ENCODE measurements around the gene PSAT1.

The PSAT1 gene

DNA sequence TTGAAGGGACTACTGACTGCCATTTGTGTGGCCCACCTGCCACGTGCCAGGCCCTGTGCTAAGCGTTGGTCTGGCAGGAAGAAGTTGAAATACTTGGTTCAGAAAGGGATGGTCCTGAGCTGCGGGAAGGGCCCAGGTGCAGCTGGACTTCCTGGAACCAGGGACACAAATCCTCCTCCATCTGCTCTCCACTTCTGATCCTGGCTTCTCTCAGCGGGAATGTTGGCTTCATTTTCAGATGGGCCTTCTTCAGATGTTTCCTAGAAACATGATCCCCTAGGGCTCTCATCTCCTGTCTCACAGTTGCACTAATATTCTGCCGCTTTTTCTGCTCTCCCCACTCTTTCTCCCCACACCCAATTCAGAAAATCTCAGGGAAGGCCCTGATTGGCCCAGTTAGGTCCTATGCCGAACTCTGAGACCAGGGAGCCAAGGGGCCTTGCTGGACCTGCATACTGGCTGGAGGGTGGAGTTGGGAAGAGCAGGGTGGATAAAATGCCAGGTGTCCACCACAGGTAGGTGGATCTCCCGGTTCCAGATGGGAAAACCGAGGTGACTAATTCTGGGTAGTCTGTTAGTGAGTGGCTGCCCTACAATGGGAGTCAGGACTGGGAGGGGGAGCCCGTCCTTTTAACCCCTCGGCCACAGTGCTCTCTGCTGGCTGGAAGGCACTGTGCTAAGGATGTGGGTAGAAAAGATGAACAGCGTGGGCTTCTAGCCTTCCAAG is 19.4 kb downstream of the PSAT1 start:
- DNase-seq: no peak

DNA sequence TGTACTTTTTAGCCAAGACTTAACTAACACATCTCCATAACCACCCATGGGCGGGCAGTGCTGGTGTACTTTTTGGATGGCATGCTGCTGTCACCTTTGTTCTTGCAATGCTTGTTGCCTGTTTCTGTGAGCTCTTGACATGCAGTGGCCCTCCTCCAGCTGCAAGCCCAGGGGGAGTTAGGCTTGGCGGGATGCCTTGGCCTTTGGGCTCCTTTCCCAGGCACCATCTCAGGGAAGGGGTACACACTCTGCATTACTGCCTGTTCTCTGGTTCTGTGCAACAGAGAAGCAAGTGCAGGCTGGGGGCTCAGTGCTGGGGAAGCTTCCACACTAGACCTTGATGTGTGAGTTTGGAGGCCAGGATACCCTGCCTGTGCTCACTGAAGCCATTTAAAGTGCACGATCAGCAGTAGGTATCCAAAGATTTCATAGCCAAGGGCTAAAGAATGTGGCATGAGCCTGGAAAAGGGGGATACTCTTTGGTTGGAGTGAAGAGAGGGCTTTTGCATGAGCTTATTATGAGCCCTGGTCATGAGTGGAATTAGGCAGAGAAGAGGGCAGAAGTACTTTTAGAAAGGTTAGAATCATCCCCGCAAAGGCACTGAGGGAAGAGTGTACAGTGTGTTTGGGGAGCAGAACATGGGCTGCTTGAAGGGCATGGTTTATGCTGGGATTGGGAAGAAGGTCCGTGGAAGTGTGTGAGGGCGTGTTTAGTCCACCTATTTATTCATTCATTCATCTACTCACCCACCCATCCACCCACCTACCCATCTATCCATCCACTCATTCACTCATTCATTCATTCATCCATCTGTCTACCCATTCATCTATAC is 22.5 kb downstream of the PSAT1 start:
- DNase-seq: peak in 41 of 56 donors; percentile 6 to 71 (median 30)

DNA sequence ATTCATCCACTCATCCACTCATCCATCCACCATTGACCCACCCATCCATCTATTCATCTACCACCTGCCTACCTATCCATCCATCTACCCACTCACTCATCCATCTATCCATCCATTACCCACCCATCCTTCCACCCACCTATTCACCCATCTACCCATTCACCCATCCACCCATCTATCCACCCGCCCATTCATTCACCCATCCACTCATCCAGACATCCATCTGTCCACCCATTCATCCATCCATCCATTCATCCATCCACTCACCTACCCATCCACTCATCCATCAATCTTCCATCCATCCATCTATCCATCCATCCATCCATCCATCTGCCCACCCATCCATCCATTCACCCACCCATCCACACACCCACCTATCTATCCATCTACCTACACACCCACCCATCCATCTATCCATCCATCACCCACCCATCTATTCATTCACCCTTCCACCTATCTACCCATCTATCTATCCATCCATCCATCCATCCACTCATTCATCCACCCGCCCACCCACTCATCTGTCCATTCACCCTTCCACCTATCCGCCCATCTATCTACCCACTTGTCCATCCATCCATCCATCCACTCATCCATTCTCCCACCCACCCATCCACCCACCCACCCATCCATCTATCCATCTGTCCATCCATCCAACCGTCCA is 23.2 kb downstream of the PSAT1 start:
- no peak for DNase-seq

DNA sequence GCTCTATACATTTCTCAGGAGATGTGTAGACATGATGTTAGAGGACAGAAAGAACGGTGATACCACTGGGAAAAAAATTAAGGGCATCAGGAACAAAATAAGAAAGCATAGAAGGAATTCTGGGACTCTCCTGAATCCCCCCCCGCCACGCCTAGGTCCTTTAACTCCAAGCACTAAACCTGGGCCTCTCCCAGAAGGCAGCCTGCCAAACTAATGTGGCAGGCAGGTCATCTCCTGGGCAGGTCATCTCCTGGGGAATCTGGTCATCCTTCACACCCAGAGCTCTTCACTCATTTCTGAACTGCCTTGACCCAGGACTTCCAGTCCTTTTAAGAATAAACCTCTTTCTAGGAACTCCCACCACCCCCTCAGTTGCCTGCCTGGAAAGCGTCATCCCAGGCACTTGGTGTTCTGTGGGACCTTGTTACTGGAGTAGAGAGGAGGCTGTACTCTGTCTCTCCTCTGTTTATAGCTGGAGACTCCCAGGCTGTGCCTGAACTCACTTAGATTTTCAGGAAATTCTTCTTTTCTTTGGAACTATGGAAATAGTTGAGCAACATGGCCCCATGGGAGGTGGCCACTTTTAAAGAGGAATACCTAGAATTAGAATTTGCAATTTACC is 24.1 kb downstream of the PSAT1 start:
- no peak for DNase-seq

DNA sequence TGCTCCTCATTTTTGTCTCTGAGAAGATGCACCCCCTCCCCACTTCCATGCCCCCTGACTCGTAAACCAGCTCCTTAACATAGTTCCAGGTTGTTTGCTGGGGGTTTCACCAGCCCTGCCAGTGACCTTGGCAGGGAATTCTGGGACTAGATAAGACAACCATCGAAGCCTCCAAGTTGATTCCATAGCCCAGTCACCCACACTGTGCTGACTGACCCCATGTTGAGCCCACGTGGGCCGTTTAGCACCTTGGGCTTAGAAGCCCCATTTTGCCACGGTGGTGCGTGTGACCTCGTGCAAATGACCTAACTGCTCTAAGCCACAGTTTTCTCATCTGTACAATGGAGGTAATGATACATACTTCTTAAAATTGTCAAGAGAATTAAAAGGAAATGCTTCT is 24.6 kb downstream of the PSAT1 start:
- no peak for DNase-seq

DNA sequence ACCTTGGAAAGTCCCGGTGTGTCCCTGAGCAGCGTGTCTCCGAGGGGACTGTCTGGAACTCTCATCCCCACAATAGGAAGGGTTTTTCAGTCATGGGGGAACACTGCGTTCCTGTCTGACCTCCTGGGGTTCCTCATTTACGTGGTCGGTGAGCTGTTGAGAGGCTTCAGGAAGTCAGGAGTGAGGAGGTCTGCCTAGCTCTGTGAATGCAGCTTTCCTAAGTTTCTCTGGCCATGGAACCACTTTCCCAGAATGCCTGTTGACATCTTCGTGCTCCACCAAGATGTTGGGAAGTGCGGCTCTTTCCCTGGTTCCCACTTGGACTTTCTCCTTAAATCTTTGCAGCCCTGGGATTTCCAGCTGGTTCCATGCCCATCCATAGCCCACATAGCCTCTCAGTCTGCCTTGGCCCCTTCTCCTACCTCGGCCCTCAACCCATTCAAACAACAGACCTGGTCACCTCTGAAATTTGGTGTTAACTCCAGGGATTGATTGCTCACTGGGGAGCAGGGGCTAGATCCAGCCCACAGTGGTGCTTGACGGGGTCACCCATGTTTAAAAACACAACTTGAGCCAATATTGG is 27.2 kb downstream of the PSAT1 start:
- no peak for DNase-seq

DNA sequence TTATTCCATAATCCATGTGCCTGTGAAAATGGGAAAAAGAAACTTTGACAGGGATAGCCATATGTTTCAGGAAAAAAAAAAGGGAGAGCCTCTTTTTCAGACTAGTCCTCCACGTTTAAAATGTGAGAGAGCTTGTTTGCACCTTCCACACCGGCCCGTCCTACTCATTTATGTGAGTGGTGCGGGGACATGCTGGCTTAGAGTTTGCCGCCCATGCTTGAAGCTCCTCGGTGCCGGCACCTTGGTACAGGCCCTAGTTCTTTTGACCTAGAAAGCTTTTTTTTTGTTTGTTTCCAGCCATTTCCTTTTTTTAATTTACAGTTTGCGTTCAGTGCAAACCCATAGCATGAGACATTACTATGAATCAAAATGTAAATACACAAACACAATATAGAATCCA is 27.8 kb downstream of the PSAT1 start:
- no peak for DNase-seq

DNA sequence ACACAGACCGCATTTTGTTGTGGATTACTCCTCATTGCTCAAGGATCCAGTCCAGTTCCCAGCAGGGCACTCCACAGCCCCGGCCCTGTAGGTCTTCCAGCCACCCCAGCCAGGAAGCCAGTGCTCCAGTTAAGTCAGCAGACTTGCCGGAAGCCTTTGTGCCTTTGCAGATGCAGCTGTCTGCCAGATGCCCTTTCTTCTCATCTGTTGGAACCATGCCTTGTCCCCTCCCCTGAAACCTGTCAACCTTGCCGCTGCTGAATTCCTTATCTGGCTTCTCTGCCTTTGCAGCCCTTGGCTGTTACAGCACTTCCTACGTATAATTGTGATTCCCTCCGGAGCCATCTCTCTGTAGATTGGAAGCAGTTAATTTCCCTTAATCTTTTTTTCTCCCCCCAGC is 28.4 kb downstream of the PSAT1 start:
- DNase-seq: peak in 41 of 56 donors; percentile 7 to 68 (median 28)

DNA sequence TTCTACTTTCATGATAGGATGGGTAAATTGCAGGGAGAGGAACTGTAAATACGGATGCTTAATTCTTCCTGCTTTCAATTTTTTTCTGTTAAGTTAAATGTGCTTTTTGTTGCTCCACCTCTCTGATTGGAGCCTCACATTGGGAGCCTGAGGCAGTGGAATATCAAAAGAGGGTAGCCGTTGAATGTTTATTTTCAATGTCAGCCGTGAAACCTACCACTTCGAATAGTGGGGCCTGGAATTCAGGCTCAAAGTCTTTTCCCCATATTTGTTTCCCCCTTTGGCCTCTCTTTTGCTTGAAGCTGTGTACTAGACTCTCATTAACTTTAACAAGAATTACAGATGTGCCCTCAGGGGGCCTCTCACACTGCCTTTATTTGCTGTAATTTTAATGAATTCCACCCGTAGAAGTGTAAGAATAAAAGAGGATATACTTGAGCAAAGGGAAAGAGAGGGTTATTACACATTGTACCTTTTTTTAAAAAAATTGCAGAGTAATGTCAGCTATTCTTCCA is 29.0 kb downstream of the PSAT1 start:
- no peak for DNase-seq

DNA sequence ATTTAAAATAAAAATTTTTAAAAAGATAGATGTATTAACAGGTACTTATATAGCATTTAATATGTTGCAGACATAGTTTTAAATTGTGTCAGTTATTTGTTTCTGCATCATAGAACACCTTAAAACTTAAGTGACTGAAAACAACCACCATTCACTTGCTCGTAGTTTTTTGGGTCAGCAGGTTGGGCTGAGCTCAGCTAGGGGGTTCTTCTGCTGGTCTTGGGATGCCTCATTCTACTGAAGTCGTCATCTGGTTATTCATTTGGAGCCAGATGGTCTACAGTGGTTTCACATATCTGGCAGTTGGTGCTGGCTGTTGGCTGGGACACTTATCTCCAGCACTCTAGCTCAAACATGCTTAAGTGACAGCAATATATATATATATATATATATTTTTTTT is 29.6 kb downstream of the PSAT1 start:
- no peak for DNase-seq

DNA sequence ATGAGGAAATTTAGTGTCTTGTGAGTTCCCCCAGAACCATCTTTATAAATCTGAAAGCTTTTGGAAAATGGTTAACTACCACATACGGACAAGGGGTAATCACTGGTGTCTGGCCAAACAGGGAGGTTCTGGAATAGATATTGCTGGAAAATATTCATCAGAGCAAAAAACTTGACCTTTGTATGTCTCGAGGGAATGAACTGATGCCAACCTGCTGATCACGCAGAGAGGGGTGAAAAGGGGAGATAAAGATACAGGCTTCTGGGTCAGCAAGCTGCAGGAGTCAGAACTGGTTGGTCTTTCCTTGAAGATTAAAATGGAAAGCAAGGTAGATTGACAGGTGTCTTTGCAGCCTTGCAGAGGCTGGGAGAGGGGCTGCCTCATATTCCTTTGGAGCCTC is 35.5 kb downstream of the PSAT1 start:
- DNase-seq: no peak

DNA sequence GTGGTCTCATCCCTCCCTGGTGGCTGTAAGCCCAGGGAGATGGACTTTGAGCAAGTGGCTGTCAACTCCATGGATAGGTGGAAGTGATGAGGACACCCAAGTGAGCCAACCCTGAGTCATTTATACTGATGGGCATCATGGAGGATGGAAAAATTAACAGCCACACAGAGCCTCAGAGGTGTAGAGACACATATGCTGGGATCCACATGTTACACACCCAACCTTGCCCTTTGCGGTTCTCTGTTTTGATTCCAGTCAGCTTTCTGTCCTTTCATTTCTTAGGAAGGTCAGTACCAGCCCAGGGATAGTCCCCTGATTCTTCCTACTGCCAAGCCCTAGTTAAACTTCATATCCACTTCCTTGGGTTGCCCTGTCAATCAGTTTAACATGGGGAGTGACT is 51.9 kb downstream of the PSAT1 start:
- DNase-seq: no peak

DNA sequence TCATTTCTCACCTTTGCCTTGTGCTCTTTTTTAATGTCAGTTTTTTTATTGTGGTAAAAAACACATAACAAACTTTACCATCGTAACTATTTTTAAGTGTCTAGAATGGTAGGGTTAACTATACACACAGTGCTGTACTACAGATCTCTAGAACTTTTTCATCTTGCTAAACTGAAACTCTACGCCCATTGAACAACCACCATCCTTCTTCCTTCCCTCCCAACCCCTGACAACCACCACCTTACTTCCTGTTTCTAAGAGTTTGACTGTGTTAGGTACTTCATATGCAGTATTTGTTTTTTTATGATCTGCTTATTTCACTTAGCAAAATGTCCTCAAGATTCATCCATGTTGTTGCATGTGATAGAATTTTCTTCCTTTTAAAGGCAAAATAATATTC is 54.9 kb downstream of the PSAT1 start:
- DNase-seq: no peak

DNA sequence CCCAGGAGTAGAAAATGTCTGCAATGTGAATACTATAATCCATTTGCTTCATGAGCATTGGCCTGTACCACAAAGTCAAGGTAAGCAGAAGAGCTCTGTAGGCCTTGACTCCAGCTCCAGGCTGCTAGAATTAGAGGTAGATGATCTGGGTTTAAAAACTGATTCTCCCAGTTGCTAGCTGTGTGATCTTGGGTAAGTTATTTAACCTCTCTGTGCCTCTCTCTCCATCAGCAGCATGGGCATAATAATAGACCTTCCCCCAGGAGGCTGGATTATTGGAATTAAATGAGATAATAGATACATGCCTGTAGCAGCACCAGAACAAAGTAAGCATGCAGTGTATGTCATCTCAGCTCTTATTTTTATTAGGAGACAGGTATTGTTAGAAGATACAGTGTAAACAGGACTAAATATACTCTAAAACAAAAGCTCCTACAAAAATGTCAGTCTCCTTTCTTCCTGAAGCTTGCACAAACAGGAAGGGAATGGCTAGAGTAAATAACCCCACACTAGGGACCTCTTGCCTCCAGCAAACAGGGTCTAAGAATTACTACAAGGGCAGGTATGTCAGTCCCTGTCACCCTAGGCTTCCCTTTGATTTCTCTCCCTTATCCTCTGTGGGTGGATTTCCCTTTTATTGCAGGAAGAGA is 57.5 kb downstream of the PSAT1 start:
- no peak for DNase-seq

DNA sequence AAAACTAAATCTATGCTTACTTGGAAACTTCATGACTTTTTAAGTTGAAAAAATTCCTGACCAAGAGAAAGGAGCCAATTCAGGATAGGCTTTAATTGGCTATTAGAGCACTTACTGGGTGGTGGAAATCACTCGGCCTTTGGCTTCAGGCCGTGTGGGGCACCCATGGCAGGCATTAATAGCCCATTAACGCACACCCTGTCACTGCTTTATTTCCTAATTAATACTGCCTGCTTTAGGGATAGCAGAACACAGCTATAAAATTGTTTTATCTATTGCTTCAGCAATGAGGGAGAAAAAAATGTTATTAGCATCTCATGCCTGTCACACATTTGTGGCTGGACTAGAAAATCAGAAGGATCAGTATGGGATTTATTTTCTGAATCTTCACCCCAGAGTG is 58.1 kb downstream of the PSAT1 start:
- DNase-seq: no peak

DNA sequence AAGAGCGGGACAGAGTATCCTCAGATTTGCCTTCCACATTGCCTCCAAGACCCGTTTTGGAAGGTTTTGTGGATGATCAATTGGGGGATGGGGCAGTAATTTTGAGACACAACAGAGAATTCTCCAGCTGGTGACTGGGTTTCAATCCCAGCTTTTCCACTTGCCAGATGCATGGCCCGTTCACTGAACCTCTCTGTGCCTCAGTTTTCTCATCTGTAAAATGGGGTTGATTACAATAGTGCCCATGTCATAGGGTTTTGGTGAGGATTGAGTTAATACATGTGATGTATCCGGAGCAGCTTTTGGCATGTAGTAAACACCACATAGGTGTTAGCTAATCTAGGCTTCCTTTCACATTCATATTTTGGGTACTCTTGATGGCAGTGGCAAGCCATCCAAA is 59.7 kb downstream of the PSAT1 start:
- DNase-seq: no peak

DNA sequence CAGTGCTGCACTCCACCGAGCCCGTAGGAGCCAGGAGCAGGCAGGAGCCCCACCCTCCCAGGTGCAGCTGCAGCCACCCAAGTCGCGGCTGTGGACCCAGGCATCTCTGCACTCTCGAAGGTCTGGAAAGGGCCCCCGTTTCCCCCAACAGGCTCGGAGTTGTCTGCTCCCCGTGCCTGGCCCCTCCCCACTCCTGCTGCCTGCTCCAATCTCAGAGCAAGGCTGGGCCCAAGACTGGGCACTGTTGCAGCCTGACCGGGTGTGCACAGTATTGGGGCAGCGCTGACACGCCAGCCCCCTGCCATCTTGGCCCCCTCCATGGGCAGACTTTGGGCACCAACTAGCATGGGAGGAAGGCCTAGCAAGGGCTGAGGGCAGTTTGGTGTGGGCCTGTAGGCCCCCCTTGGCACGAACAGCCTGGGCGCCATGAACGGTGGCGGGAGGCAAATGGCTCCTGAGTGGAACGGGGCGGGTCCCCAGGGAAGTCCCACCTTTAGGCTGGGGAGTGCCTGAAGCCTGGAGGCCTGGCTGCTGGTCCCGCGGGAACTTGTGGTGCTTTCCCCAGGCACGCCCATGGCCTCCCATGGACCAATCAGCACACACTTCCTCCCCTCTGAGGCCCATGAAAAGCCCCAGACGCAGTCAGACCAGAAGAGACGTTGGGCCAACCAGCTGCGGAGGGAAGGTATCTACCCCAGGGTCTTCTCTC is 60.4 kb downstream of the PSAT1 start:
- DNase-seq: no peak

DNA sequence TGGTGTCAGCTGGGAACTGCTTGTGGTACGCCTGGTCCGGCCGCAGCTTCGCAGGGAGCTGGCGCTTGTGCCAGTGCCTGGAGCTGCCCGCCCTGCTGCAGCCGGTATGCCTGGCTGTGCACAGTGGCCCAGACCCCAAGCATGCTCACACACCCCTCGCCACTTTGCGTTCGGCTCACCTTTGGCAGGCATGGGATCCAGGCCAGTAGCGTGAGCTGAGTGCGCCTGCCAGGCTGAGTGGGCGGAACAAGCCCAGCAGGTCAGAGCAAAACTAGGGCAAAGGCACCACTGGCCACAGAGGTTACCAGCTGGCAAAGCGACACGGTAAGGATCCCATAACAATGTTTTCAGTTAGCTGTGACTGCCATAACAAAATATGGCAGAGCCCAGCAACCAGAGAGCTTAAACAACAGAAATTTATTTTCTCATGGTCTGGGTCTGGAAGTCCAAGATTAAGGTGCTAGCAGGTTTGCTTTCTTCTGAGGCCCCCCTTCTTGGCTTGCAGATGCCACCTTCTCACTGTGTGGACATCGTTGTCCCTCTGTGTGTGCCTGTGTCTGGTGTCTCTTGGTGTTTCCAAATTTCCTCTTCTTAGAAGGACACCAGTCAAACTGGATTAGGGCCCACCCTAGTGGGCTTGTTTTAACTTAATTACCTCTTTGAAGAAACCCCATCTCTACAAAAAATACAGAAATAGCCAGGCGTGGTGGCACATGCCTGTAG is 61.6 kb downstream of the PSAT1 start:
- peak in 1 of 56 donors; percentile 3 for DNase-seq

DNA sequence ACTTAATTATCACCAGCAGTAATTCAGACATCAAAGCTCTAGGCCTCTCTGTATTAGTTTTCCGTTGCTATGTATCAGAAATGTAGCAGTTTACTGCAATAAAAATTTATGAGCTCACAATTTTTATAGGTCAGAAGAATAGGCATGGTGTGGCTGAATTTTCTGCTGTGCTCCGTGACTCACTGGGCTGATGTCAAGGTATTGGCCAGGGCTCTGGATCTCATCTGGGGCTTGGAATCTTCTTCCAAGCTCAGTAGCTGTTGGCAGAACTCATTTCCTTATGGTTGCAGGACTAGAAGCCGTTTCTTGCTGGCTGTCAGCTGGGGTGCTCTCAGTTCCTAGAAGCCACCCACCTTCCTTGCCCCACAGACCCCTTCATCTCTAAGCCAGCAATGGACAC is 66.3 kb downstream of the PSAT1 start:
- no peak for DNase-seq
